D721Med (cell line): Measurements from ENCODE around the gene RBM17.

Source experiments
- DNase-seq: peaks from one replicate; pipeline ENCODE4 v3.0.0; 2011; ENCODE audit warnings: low spot score; ENCODE audit not compliant: insufficient read length
- FAIRE-seq: peaks from 2 replicates; lab custom pipeline; 2011; peaks lifted over from hg19 to GRCh38; lab: Jason Lieb, UNC
- CTCF ChIP-seq: IDR thresholded peaks from 2 replicates; pipeline ENCODE4 v1.5.1; 2012; ENCODE audit warnings: mild to moderate bottlenecking, control low read depth; ENCODE audit not compliant: insufficient read depth; ENCODE audit errors: missing control alignments

The RBM17 gene

DNA sequence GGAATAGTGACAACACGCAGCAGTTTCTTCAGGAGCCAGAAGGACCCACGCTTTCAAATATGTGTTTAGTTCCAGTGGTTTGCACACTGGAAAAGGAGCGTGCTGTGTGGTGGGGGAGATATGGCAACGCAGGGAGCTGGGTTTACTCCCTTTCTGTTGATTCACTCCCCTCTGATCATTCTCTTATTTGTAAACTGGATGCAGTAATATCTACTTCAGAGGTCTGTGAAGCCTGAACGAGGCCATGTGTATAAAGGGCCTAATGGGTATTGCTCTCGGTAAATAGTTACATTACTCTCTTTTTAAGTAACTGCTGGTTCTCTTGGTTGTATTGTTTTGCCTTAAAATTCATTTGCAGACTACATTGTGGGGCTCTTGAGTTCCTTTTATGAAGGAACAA, 19.2 kb downstream of the RBM17 start:
- FAIRE-seq (no peak), DNase-seq (no peak)

GRCh38 chr10:6108631-6109443, 20.0 kb downstream of the RBM17 start:
- FAIRE-seq: no peak
- DNase-seq: no peak
- peak; percentile 75 for TF ChIP-seq CTCF

More for the DNA sequence above, 19.2 kb downstream of the RBM17 start:
- TF ChIP-seq CTCF: no peak

DNA sequence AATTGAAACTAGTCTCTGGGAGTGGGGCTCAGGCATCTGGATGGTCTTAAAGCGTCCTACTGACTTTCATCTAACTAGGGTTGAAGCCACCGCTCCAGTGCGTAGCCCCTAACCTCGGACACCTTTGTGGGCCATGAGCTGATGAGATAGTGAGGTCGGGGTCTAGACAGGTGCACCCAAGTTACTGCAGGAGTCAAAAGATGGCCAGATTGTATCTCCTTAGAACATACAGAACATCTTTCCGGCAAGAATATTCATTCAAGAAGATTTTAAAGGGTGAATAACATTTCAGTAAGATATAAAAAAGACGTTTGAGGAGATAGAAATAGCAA, 20.6 kb downstream of the RBM17 start:
- DNase-seq (no peak), FAIRE-seq (no peak)
- TF ChIP-seq CTCF: no peak

- no peak for TF ChIP-seq CTCF
- FAIRE-seq (no peak), DNase-seq (no peak)
Observed at GRCh38 chr10:6110136-6110535, 21.3 kb downstream of the RBM17 start.

DNA sequence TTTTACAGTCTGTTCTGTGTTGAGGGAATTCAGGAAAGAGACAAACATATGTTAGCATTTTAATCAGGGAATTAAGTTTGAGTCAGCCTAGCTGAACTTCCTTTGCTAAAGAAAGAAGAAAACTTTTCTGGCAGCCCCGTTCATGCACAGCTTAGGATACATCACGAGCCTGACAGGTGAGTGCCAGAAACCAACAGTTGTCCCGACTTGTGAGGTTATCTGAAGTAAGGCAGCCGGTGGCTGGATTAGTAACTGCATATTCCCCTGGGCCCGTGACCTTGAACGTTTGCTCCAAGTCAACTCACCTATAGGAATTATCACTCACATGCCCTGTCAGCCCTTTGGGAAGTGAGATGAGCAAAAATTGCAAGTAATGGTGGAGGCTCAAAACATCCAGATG, 24.1 kb downstream of the RBM17 start:
- TF ChIP-seq CTCF: no peak
- FAIRE-seq (no peak), DNase-seq (no peak)

DNA sequence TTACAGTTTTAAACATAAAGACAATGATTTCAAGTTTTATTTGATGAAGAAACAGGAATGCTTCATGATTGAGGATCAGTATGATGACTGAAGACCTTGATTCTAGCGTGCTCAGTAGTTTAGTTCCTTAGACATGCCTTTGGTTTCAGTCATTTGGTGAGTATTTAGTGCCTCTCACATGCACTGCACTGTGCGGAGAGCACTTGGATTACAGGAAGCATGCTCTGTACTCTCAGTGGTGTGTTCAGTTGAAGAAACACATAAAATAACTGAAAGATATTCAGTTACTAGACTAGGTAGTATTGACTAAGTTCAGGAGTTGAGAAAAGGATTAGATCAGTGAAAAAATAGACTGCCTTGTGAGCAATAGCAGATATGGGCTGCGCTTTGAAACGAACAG, 25.5 kb downstream of the RBM17 start:
- no peak for TF ChIP-seq CTCF
- no peak for FAIRE-seq
- DNase-seq: no peak

GRCh38 chr10:6114805-6115341, 26.0 kb downstream of the RBM17 start:
- FAIRE-seq (no peak), DNase-seq (no peak)
- no peak for TF ChIP-seq CTCF
